ENCODE results near the gene APOA4. TPM values are rescaled to one million over a fixed set of nuclear protein-coding genes. Genes with fewer than 3 reads are reported as not detected.
A peak's percentile ranks its signal among the peaks of the same experiment; 100 is the strongest.

Gene APOA4
- total RNA-seq, 4 donors from 2014 or later = not detected

DNA sequence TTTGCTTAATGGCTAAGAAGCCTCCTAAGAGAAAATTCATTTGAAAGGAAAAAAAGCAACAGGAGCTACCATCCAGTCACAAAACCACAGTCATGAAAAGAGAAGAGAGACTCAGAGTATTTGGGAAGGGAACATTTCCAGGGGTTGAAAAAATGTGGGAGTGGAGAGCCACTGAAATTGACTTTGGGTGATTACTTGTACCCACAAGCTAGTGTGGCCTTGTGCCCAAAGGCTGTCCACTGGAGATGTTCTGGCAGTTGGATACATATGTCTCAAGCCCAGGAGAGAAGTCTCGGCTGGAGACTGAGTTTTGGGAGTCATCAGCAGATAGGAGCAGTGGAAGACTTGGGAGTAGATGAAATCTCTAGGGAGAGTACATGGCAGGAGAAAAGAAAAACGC is 28.3 kb downstream of the APOA4 start:
- no peaks in the 10 kb centered on the region for H3K9me3 ChIP-seq
- no peak overlapping the region for H3K27ac ChIP-seq
- H3K4me3 ChIP-seq = no peak overlapping the region
- H3K4me1 ChIP-seq = peaks cover 0 to 10% (median 4%) of the 10 kb centered on the region in 4 donors
- DNase-seq (ENCODE audit: low spot score in 2 of 2) = no peak
- TF ChIP-seq CTCF (IDR thresholded peaks at IDR 0.05) = no peak
- TF ChIP-seq EP300 (IDR thresholded peaks at IDR 0.05) = no peak
- no peak for TF ChIP-seq POLR2A (IDR thresholded peaks at IDR 0.05)
- no peaks in the 10 kb centered on the region for H3K36me3 ChIP-seq
- WGBS, 2 donors = 79 to 94% methylated on average over 2 of the region's 2 CpGs
- no peaks in the 10 kb centered on the region for H3K27me3 ChIP-seq

- 100% methylated on average over 1 of the region's 1 CpG for WGBS, 2 donors
- TF ChIP-seq EP300 (IDR thresholded peaks at IDR 0.05) (no peak), POLR2A (IDR thresholded peaks at IDR 0.05) (no peak), CTCF (IDR thresholded peaks at IDR 0.05) (no peak)
- no peak for DNase-seq (ENCODE audit: low spot score in 2 of 2)
- H3K27me3 ChIP-seq = no peaks in the 10 kb centered on the region
- no peaks in the 10 kb centered on the region for H3K36me3 ChIP-seq
- no peak overlapping the region for H3K4me3 ChIP-seq
- peaks cover 0 to 11% (median 4%) of the 10 kb centered on the region in 4 donors for H3K4me1 ChIP-seq
- H3K9me3 ChIP-seq = no peaks in the 10 kb centered on the region
- H3K27ac ChIP-seq = no peak overlapping the region
These were observed 29.4 kb downstream of the APOA4 start for GRCh38 chr11:116793772-116794097.

DNA sequence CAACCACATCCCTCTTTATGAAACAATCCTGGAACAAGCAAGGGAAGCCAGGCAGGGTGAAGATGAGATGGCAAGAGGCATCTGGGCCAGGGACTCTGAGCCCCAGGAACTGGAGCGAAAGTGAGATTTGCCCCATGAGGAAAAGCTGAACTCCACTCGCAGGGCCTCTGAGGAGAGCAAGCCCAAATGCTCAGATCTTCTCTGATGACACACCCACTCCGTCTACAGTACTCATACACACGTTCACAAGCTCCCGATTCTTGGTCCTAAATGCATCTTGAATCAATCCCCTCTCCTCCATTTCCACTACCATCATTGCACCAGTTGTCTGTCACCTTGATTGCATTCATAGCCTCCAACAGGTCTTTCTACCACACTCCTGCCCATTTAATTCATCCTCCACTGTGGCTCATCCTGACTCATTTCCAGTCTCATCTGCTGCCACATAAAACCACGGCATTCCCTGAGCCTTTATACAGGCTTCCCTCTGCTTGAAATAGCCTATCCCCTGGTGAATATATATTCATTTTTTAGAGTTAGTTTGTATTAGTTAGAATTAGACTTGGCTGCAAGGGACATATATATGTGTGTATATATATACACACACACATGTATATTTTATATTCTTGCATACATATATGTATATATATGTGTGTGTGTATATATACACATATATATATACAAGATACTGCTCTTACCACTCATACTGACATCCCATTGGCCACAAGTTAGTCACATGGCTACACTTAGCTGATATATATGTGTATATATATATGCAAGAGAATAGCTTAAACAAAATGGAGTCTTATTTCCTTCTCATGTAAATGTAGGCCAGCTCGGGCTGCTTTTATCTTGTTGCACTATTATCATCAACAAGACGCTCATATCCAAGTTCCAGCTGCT is 30.0 kb downstream of the APOA4 start:
- TF ChIP-seq POLR2A (IDR thresholded peaks at IDR 0.05) (no peak), CTCF (IDR thresholded peaks at IDR 0.05) (no peak), EP300 (IDR thresholded peaks at IDR 0.05) (no peak)
- Histone ChIP-seq H3K9me3 (no peaks in the 10 kb centered on the region), H3K27ac (no peak overlapping the region), H3K4me3 (no peak overlapping the region), H3K36me3 (no peaks in the 10 kb centered on the region), H3K4me1 (peaks cover 0 to 17% (median 6%) of the 10 kb centered on the region in 4 donors), H3K27me3 (no peaks in the 10 kb centered on the region)
- WGBS, 2 donors = 62 to 74% methylated on average over 8 of the region's 8 CpGs
- DNase-seq (ENCODE audit: low spot score in 2 of 2) = no peak

DNA sequence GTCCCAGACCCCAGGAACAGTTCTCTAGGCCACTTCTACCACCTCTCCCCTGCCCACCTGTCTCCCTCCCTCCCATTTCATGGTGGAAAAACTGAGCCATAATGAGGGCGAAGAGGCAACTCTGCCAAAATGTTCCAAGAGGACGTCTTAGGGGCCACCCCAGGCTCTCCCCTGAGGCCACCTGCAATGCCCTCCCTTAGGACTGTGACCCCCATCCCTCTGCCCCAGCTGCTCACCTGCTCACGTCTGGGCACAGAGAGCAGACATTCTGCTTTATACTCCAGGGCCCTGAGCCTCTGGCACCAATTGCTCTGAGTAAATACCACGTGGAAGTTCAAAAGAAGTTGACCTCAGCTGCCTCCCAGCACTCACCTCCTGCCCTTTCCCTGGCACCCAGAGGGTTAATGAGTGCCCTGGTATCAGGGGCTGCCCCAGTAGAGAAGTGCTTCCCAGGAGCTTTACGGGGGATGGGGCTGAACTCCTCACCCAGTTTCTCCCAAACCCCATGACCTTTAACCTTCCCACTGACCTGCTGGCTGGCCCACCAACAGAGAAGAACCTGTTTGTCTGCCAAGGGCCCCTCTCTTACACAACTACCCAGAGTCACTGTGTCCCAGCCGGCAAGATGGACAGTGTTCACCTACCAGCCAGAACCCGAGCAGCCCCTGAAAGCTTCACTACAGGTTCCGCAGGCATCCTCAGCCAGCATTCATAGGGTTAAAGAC is 30.8 kb downstream of the APOA4 start:
- no peaks in the 10 kb centered on the region for H3K36me3 ChIP-seq
- TF ChIP-seq EP300 (IDR thresholded peaks at IDR 0.05) (no peak), CTCF (IDR thresholded peaks at IDR 0.05) (no peak), POLR2A (IDR thresholded peaks at IDR 0.05) (no peak)
- no peak overlapping the region for H3K4me3 ChIP-seq
- no peaks in the 10 kb centered on the region for H3K9me3 ChIP-seq
- no peak overlapping the region for H3K27ac ChIP-seq
- H3K27me3 ChIP-seq = no peaks in the 10 kb centered on the region
- DNase-seq (ENCODE audit: low spot score in 2 of 2) = no peak
- peaks cover 0 to 17% (median 7%) of the 10 kb centered on the region in 4 donors for H3K4me1 ChIP-seq
- WGBS, 2 donors = 66 to 72% methylated on average over 8 of the region's 8 CpGs

DNA sequence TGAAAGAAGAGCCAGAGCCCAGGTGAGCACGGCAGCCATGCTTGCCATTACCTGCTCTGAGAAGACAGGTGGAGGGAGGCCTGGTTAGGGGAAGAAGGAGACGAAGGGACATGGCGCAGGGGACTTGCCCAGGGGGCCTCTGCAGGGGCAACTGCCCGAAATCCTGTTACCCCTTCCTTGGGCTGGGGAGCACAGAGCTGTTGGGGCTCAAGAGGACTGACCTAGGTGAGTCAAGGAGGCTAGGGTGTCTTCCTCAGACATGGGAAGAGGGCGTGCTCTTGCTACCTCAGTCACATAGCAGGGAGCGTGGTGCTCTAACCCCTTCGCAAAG is 31.3 kb downstream of the APOA4 start, which contains the start of gene APOA5:
TSS of gene APOA5 (minus strand) at position 67 of the 331 bp plus-strand sequence. CDS start at position 48, 19 bp downstream.
- peaks cover 0 to 22% (median 11%) of the 10 kb centered on the region in 4 donors for H3K4me1 ChIP-seq
- no peaks in the 10 kb centered on the region for H3K27me3 ChIP-seq
- peak within 1 kb of the TSS in 1 of 4 donors; percentile 18 for H3K4me3 ChIP-seq
- 90 to 94% methylated on average over 7 of the region's 7 CpGs for WGBS, 2 donors
- no peaks in the 10 kb centered on the region for H3K36me3 ChIP-seq
- no peak for TF ChIP-seq POLR2A (IDR thresholded peaks at IDR 0.05)
- H3K27ac ChIP-seq = no peak within 1 kb of the TSS
- DNase-seq (ENCODE audit: low spot score in 2 of 2) = no peak
- H3K9me3 ChIP-seq = no peaks in the 10 kb centered on the region

Data from tibial nerve (tissue), 4 donors.